K562 (cell line): ENCODE data around the gene SCN7A. TPM values are rescaled to one million over a fixed set of nuclear protein-coding genes. Genes with fewer than 3 reads are reported as not detected.
A peak's percentile ranks its signal among the peaks of the same experiment; 100 is the strongest.

Experiments
- C11orf30 ChIP-seq: fragments of 450-650 bp; IDR thresholded peaks from 2 replicates; pipeline ENCODE4 v1.6.1; 2016; ENCODE audit warnings: low read depth, mild to moderate bottlenecking
- ESRRA ChIP-seq: fragments of 450-650 bp; IDR thresholded peaks from 2 replicates; pipeline ENCODE4 v1.6.1; 2014; ENCODE audit warnings: low read depth, mild to moderate bottlenecking, moderate library complexity, borderline replicate concordance
- HDAC6 ChIP-seq: IDR thresholded peaks from 2 replicates; pipeline ENCODE4 v1.6.1; 2012; ENCODE audit warnings: low read depth, mild to moderate bottlenecking, control low read depth, inconsistent platforms, low read length, moderate library complexity
- L3MBTL2 ChIP-seq: fragments of 450-650 bp; IDR thresholded peaks from 2 replicates; pipeline ENCODE4 v1.6.1; 2016; ENCODE audit warnings: mild to moderate bottlenecking, moderate library complexity
- MXI1 ChIP-seq: IDR thresholded peaks from 2 replicates; pipeline ENCODE4 v1.6.1; 2011; ENCODE audit warnings: low read depth, mild to moderate bottlenecking, improper control_type of control experiment, low read length
- NCOA2 ChIP-seq, 2 experiments: fragments of 450-650 bp; IDR thresholded peaks; 2 replicates each; pipeline ENCODE4 v1.6.1; 2018; ENCODE audit warnings: mild to moderate bottlenecking in 2 of 2, moderate library complexity in 1 of 2; ENCODE audit not compliant: partially characterized antibody in 2 of 2
- NR1H2 ChIP-seq: sonication (generic); formaldehyde crosslinking; IDR thresholded peaks from 2 replicates; pipeline ENCODE4 v1.4.0; 2020; ENCODE audit warnings: mild to moderate bottlenecking, missing genetic modification reagents
- NRF1 ChIP-seq, 2 experiments: fragments of 450-650 bp; IDR thresholded peaks in 1 of 2; conservative IDR thresholded peaks in 1 of 2; 2 replicates each; pipeline ENCODE4 v1.6.1; 2014; ENCODE audit warnings: mild to moderate bottlenecking in 2 of 2
- SP1 ChIP-seq: sonication (generic); formaldehyde crosslinking; IDR thresholded peaks from 2 replicates; pipeline ENCODE4 v1.8.1; 2022; ENCODE audit warnings: mild to moderate bottlenecking, missing genetic modification reagents
- TBL1XR1 ChIP-seq, 2 experiments: IDR thresholded peaks; 2 replicates each; pipeline ENCODE4 v1.6.1; 2012; ENCODE audit warnings: improper control_type of control experiment in 2 of 2, low read length in 2 of 2, mild to moderate bottlenecking in 1 of 2
- WHSC1 ChIP-seq: IDR thresholded peaks from one replicate; pipeline ENCODE4 v1.6.1; 2012; ENCODE audit warnings: low read length, control low read depth, inconsistent platforms
- ZFP30 ChIP-seq: fragments of 250-450 bp; sonication (Bioruptor Pico); IDR thresholded peaks from 2 replicates; pipeline ENCODE4 v1.8.0; 2022; ENCODE audit warnings: moderate library complexity, mild to moderate bottlenecking, inconsistent platforms, borderline replicate concordance
- ZNF584 ChIP-seq: fragments of 200-800 bp; sonication (Bioruptor generic); IDR thresholded peaks from 2 replicates; pipeline ENCODE4 v1.6.1; 2016; ENCODE audit warnings: low read depth, mild to moderate bottlenecking, missing genetic modification characterization, missing compliant biosample characterization
- polyA plus RNA-seq, 8 experiments: library from polyadenylated mRNA; depleted of rRNA in 4 of 8; stranded (reverse) in 5 of 8; unstranded in 3 of 8; fragments of >200 nt; fragmentation: Nextera tagmentation in 2 of 8; fragmentation: Illumina TruSeq in 1 of 8; extraction: Ambion mirVana in 2 of 8; extraction: Trizol in 1 of 8; gene quantifications; 2 replicates each; pipeline versions ENCODE4 v1.2.1 to v1.2.3, GENCODE V29; 2011 to 2014; ENCODE audit warnings: inconsistent platforms in 1 of 8, missing spikeins in 1 of 8
- total RNA-seq, 7 experiments: library from RNA; depleted of rRNA in 6 of 7; stranded (reverse); fragments of >200 nt in 6 of 7; fragmentation: Illumina TruSeq in 2 of 7; extraction: Trizol in 2 of 7; gene quantifications; 2 replicates each; pipeline versions ENCODE4 v1.2.1 to v1.2.3, GENCODE V29; 2011 to 2021; ENCODE audit warnings: low replicate concordance in 1 of 7
- TF ChIP-seq, protein P1 (sequence below), 3 experiments: fragments of 200-800 bp in 1 of 3; fragments of 250-450 bp in 1 of 3; fragments of 450-650 bp in 1 of 3; sonication (Bioruptor Pico) in 1 of 3; sonication (Bioruptor generic) in 1 of 3; formaldehyde crosslinking in 1 of 3; IDR thresholded peaks; 2 replicates each; pipeline versions ENCODE4 v1.6.1 to v1.8.0; 2016 to 2022; ENCODE audit warnings: mild to moderate bottlenecking in 2 of 3, missing genetic modification characterization in 2 of 3, missing compliant biosample characterization in 1 of 3, moderate library complexity in 1 of 3
- TF ChIP-seq, protein P2 (sequence below): sonication (generic); formaldehyde crosslinking; IDR thresholded peaks from 2 replicates; pipeline ENCODE4 v1.8.0; 2022; ENCODE audit warnings: mild to moderate bottlenecking, missing genetic modification reagents
- TF ChIP-seq, protein P3 (sequence below), 2 experiments: fragments of 450-650 bp in 1 of 2; sonication (generic) in 1 of 2; formaldehyde crosslinking; conservative IDR thresholded peaks; 2 replicates each; pipeline versions ENCODE4 v1.4.0 to v1.8.1; 2020 to 2022; ENCODE audit warnings: mild to moderate bottlenecking in 1 of 2, missing genetic modification reagents in 1 of 2
- TF ChIP-seq, protein P4 (sequence below): fragments of 450-650 bp; IDR thresholded peaks from one replicate; pipeline ENCODE4 v1.6.1; 2018; ENCODE audit warnings: mild to moderate bottlenecking, moderate library complexity; ENCODE audit not compliant: partially characterized antibody
- TF ChIP-seq, protein P5 (sequence below), 2 experiments: fragments of 250-450 bp in 1 of 2; fragments of 450-650 bp in 1 of 2; sonication (Bioruptor Pico) in 1 of 2; IDR thresholded peaks; 2 replicates each; pipeline versions ENCODE4 v1.6.1 to v1.8.0; 2016 to 2021; ENCODE audit warnings: mild to moderate bottlenecking in 2 of 2, moderate library complexity in 2 of 2, missing compliant biosample characterization in 1 of 2, missing genetic modification characterization in 1 of 2
- TF ChIP-seq, protein P6 (sequence below): fragments of 250-450 bp; sonication (Bioruptor Pico); IDR thresholded peaks from 2 replicates; pipeline ENCODE4 v1.8.0; 2022; ENCODE audit warnings: moderate library complexity, mild to moderate bottlenecking, inconsistent platforms

SCN7A gene
- total and polyA plus RNA-seq, 9 of the 15 experiments (the other 6 are each of a cell fraction or from before 2014, with no cell fraction given): under 0.01 to 0.05 (median 0.03) TPM; not detected in 3

DNA sequence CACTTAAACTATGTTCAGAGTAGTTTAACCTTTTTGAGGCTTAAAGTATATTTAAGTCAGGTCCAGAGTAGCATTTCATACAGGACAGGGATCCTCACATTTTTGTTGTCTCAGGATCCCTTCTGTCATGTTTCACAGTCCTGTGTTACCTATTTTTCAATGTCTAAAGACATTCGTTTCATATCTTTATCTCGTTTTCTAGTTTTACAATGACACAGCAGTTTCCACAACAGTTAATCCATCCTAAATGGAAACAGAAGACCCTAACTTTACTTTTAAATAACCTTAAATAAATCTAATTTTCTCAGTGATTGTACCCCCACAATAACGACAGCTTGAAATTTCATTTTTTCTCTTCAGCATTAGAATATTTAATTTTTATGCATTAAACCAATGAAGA is 101.0 kb downstream of the SCN7A start (continued):
- TF ChIP-seq SP1 (no peak), L3MBTL2 (no peak), HDAC6 (no peak), C11orf30 (peak; percentile 94), NR1H2 (no peak), TBL1XR1 (IDR thresholded peaks at IDR 0.05; ENCODE audit: low read length in 2 of 2) (no peak), NCOA2 (IDR thresholded peaks at IDR 0.05; ENCODE audit: partially characterized antibody in 2 of 2) (no peak), ZNF584 (CRISPR knock-in tag) (no peak), WHSC1 (no peak), ESRRA (no peak), NRF1 (conservative IDR thresholded peaks at IDR 0.05 in 1 of 2, IDR thresholded peaks at IDR 0.05 in 1 of 2) (no peak), ZFP30 (no peak), MXI1 (no peak)
- TF ChIP-seq, protein P1, sequence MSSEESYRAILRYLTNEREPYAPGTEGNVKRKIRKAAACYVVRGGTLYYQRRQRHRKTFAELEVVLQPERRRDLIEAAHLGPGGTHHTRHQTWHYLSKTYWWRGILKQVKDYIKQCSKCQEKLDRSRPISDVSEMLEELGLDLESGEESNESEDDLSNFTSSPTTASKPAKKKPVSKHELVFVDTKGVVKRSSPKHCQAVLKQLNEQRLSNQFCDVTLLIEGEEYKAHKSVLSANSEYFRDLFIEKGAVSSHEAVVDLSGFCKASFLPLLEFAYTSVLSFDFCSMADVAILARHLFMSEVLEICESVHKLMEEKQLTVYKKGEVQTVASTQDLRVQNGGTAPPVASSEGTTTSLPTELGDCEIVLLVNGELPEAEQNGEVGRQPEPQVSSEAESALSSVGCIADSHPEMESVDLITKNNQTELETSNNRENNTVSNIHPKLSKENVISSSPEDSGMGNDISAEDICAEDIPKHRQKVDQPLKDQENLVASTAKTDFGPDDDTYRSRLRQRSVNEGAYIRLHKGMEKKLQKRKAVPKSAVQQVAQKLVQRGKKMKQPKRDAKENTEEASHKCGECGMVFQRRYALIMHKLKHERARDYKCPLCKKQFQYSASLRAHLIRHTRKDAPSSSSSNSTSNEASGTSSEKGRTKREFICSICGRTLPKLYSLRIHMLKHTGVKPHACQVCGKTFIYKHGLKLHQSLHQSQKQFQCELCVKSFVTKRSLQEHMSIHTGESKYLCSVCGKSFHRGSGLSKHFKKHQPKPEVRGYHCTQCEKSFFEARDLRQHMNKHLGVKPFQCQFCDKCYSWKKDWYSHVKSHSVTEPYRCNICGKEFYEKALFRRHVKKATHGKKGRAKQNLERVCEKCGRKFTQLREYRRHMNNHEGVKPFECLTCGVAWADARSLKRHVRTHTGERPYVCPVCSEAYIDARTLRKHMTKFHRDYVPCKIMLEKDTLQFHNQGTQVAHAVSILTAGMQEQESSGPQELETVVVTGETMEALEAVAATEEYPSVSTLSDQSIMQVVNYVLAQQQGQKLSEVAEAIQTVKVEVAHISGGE (CRISPR knock-in tag; IDR thresholded peaks at IDR 0.05): no peak
- TF ChIP-seq, protein P2, sequence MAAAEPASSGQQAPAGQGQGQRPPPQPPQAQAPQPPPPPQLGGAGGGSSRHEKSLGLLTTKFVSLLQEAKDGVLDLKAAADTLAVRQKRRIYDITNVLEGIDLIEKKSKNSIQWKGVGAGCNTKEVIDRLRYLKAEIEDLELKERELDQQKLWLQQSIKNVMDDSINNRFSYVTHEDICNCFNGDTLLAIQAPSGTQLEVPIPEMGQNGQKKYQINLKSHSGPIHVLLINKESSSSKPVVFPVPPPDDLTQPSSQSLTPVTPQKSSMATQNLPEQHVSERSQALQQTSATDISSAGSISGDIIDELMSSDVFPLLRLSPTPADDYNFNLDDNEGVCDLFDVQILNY (CRISPR knock-in tag): no peak
- TF ChIP-seq, protein P3, sequence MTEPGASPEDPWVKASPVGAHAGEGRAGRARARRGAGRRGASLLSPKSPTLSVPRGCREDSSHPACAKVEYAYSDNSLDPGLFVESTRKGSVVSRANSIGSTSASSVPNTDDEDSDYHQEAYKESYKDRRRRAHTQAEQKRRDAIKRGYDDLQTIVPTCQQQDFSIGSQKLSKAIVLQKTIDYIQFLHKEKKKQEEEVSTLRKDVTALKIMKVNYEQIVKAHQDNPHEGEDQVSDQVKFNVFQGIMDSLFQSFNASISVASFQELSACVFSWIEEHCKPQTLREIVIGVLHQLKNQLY (CRISPR knock-in tag; conservative IDR thresholded peaks at IDR 0.05): no peak
- TF ChIP-seq, protein P4, sequence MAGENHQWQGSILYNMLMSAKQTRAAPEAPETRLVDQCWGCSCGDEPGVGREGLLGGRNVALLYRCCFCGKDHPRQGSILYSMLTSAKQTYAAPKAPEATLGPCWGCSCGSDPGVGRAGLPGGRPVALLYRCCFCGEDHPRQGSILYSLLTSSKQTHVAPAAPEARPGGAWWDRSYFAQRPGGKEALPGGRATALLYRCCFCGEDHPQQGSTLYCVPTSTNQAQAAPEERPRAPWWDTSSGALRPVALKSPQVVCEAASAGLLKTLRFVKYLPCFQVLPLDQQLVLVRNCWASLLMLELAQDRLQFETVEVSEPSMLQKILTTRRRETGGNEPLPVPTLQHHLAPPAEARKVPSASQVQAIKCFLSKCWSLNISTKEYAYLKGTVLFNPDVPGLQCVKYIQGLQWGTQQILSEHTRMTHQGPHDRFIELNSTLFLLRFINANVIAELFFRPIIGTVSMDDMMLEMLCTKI: no peak
- TF ChIP-seq, protein P5, sequence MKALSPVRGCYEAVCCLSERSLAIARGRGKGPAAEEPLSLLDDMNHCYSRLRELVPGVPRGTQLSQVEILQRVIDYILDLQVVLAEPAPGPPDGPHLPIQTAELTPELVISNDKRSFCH (CRISPR knock-in tag; IDR thresholded peaks at IDR 0.05): no peak
- TF ChIP-seq, protein P5 (tag; IDR thresholded peaks at IDR 0.05): no peak
- TF ChIP-seq, protein P6, sequence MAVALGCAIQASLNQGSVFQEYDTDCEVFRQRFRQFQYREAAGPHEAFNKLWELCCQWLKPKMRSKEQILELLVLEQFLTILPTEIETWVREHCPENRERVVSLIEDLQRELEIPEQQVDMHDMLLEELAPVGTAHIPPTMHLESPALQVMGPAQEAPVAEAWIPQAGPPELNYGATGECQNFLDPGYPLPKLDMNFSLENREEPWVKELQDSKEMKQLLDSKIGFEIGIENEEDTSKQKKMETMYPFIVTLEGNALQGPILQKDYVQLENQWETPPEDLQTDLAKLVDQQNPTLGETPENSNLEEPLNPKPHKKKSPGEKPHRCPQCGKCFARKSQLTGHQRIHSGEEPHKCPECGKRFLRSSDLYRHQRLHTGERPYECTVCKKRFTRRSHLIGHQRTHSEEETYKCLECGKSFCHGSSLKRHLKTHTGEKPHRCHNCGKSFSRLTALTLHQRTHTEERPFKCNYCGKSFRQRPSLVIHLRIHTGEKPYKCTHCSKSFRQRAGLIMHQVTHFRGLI (CRISPR knock-in tag): no peak
